Measurements from ENCODE around the gene EDIL3.

- TF ChIP-seq CTCF (IDR thresholded peaks at IDR 0.05; ENCODE audit: extremely low read depth in 1 of 2, insufficient read depth in 1 of 2, low read depth in 1 of 2, low read length in 2 of 2) = no peak
- no peak for TF ChIP-seq EZH2 (IDR thresholded peaks at IDR 0.05; ENCODE audit: borderline replicate concordance, low read depth, low read length, severe bottlenecking)
- TF ChIP-seq JUN (IDR thresholded peaks at IDR 0.05; ENCODE audit: borderline replicate concordance, insufficient read depth, insufficient read length, low read depth) = no peak
Measured at GRCh38 chr5:84086511-84086910, 298.2 kb downstream of the EDIL3 start.
